HG03469 (cell line): Measurements from ENCODE around the gene CCDC86.

ENCODE experiments used
- ATAC-seq: cut with Tn5 transposase; IDR thresholded peaks from one replicate; pipeline ENCODE4 v1.9.1; 2021; ENCODE audit warnings: mild to moderate bottlenecking, moderate library complexity, moderate number of reproducible peaks; ENCODE audit not compliant: unreplicated experiment

CCDC86 gene

GRCh38 chr11:60830478-60831142 lies 11.3 kb upstream of the CCDC86 start:
- ATAC-seq = no peak

- no peak for ATAC-seq
Observed at GRCh38 chr11:60831143-60831500, 10.8 kb upstream of the CCDC86 start.

DNA sequence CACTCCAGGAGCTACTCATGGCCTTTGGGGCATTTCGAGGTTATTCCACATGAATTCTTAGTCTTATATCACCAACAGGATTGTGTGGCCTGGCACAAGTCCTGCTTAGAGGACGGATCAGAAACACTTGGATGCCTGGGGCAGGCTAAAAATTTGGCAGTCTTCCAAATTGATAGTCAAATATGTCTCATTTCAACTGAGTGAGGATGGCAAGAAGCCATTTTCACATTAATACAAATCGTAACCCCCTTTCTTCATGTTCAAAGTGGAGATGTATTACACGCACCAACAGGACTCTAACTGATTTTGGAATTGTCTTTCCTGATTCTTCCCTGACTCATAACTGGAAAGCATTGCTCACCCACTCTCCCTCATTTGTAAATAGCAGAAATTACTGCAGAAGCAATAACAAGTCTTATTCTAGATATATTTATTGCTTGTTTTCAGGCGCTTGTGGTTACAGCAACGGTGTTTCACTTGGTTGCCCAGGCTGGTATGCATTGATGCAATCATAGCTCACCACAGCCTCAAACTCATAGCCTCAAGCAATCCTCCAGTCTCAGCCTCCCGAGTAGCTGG lies 10.3 kb upstream of the CCDC86 start:
- ATAC-seq = no peak

DNA sequence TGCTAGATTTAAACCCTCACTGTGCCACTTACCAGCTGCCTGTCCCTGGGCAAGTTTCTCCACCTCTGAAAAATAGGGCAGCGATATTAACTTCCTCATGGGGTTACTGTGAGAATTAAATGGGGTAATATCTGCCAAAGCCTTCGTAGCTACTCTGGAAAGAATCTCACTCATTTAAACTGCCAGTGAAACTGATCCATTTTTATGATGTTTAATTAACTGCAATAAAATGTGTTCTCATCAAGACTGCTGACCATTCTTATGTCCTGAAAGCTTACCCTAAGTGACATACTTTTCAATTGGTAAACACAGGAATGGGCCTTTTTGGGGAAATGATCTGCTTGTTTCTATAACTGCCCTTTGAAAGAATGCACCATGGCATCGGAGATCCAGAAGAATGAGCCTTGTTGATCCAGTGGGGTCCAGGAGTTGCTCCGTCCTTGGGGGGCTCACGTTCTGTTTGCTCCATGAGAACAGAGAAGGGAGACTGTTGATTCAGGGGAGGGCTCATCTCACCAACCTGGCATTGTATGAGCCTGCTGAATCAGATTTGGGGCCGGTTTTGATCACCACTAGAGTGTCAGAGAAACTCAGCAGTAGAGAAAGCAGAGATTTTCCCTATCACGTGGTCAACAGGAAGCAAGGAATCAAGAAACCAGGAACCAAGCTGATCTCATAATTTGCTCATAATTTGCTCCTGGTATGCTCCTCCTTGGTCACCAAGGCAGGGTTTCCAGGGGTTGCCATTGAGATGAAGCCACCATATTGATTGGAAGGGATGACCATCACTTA lies 7.0 kb upstream of the CCDC86 start:
- ATAC-seq = no peak

- no peak for ATAC-seq
Observed at GRCh38 chr11:60835534-60835846, 6.4 kb upstream of the CCDC86 start.

- ATAC-seq = no peak
Observed at GRCh38 chr11:60836866-60837515, 4.9 kb upstream of the CCDC86 start.

DNA sequence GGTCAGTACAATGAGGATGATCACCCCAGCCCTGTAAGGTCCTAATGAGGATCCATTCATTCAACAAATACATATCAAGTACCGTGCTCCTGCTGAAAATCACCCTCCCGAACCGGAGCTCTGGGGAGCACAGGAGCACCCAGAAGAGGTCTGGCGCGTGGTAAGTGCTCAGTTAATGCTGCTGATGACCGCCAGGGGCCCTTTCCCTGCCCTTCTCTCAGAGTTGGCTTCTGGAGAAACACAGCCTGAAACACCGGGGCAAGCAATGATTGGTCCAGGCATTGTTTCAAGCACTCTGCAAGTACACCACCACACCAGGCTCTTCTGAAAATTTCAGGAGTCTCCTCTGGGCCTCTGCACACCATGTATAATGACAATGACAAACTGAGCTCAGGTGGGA lies 3.8 kb upstream of the CCDC86 start:
- ATAC-seq = no peak

- no peak for ATAC-seq
Observed at GRCh38 chr11:60840470-60841430, 1.2 kb upstream of the CCDC86 start.

DNA sequence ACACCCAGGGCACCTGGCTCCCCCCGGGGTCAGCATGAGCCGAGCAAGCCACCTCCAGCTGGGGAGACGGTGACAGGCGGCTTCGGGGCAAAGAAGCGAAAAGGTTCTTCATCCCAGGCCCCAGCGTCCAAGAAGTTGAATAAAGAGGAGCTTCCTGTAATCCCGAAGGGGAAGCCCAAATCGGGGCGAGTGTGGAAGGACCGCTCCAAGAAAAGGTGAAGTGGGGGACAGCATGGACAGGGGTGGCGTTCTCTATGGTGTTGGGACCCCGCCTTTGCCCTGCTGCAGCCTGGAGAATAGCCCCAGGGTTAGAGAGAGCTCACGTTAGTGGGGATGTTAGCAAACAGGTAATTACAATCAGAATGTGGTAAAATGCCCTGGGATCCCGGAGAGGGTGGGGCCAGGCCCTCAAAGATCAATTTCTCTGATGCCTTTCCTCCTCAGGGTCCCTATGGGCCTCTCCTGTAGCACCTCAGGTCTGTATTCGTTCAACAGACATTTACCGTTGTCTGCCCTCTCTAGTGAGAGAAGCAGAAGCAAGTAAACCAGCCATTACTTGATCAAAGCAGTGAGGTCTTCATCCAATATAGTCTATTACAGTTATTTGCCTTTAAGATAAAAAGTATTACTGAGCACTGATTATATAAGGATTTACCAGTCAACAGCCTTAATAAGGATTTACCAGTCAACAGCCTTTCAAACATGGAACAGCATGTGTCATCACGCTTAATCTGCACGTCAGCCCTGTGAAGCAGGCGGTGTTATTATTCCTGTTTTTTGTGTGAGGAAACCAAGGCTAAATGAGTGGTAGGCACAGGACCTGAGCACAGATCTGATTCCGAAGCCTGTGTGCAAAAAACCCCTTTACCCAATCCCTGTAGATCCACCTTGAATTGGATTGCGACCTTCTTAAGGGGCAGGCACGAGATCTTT lies 1.0 kb downstream of the CCDC86 start:
- ATAC-seq = no peak

DNA sequence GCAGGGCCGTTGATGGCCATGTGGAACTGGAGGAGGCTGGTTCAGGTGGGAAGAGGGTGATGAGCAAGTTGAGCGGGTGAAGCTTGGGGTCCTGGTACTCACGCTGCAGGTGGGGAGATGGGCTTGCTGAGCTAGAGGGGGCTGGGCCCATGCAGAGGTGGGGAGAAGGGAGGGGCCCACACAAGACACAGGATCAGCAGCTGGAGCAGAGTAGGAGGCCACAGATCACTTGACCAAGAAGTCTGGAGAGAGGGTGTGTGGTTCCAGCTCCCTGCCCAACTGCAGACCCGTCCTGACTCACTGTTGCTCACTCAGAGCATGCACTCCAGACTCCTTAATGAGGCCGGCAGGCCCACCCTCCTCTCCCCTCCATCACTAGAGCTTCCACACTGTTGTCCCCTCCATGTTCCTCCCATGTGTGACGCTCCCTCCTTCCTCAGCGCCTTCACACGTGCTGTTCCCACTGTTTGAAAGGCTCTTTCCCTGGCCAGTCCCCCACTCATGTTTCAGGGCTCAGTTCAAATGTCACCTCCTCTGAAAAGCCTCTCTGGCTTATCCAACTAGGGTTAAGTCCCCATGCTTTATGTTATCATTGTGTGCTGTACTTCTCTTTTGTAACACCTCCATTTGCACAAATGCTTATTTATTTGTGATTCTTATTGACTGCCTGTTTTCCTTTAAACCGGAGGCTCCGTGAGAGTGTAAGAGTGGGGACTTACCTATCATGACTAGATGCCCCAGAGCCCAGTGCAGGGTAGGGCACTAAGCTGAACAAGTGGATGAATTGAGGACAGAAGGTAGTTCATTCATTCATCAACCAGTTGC lies 2.3 kb downstream of the CCDC86 start:
- ATAC-seq = no peak

DNA sequence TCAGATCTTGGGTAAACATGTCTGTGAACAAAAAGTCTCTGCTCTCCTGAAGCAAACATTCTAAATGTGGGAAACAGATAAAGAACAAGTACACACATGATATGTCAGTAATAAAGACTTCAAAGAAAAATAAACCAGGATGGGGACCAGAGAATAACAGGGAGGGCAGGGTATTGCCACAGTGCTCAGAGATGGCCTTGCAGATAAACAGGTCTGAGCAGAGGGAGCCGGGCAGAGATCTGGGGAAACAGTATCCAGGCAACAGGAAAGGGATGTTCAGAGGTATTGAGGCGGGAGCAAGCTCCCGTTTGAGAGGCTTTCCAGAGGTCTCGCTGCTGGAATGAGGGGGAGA lies 2.9 kb downstream of the CCDC86 start:
- ATAC-seq = no peak

- ATAC-seq = no peak
Observed at GRCh38 chr11:60845338-60845737, 3.4 kb downstream of the CCDC86 start.

DNA sequence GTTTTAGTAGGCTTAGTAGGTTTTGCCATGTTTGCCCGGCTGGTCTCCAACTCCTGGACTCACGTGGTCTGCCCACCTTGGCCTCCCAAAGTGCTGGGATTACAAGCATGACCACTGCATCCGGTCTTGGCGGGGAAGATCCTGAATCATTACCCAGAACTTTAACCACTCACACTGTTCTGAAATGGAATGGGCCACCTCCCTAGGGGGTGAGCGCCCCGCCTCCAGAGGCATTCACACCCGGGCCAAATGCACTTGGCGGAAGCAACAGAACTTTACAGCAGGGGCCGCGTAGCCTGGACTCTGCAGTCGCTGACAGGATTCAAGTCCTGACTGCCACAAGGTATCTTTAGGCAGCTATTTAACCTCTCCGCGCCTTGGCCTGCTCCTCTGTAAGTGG lies 5.4 kb downstream of the CCDC86 start:
- ATAC-seq = no peak

DNA sequence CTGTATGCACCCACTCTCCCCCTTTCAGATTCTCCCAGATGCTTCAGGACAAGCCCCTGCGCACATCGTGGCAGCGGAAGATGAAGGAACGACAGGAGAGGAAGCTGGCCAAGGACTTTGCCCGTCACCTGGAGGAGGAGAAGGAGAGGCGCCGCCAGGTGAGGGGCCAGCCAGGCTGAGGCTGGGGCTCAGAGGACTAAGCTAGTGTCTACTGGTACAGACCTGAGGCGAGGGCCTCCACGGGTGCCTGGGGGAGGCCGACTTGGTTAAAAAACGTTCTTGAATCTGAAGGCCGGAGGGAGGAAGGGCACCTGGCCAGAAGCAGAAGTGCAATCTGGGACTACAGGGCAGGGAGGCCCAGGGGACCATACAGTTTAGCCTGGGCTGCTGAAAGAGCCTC lies 6.0 kb downstream of the CCDC86 start:
- ATAC-seq = no peak

DNA sequence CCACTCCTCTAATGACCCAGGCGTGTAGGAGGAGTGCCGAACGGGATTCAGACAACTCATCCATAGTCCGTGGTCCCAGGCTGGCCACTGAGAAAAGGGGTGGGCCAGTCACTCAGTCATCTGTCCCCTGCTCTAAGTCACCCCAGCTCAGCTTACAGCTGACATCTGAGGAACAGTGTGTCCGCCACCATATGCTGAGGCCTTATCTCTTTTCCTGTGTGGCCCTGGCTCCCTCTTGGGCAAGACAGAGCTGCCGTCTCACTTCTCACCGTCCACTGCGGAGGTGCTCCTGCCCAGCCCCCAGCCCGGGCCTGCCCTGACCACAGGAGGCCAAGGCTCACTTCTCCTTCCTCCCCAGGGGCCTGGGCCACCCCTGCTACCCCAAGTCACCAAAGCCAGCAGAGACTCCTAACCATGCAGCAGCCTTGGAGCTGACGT lies 6.8 kb downstream of the CCDC86 start:
- ATAC-seq = no peak

- no peak for ATAC-seq
Observed at GRCh38 chr11:60849641-60850520, 8.0 kb downstream of the CCDC86 start.

DNA sequence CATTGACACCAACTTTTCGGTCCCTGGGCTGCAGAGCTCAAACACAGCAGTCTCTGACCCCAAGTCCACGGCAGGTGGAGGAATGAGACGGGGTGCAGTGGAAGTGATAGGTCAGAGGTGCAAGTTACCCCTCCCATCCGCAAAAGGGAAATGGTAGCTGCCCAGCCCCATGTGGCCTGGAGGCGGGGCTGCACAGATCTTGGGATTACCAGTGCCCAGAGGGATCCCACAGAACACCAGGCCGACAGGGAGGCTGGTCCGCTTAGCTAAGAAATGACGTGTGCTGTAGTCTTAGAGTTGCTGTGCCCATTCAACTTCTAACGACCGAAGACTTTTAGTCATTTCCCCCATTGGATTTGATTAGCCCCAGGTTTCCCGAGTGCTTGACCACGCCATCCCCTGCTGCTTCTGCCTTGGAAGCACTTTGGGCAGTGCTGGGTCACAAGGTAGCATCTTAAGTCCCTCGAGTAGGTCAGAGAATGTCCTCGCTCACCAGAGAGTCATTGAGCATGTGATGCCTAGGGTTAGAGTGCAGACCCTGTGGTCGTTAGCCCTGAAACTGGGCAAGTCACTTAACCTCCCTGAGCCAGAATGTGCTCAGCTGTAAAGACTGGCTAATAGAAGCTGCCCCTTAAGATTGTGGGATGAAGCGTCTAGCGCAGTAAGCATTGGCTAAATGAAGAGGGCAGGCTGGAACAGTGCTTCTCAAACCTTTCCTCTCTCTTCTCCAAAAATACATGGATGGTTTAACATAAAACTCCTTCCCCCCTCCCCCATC lies 9.6 kb downstream of the CCDC86 start:
- ATAC-seq = no peak
